ENCODE data around the gene FAM107B.

GRCh38 chr10:14654821-14655382, 119.8 kb downstream of the FAM107B start:
- no peak for TF ChIP-seq EZH2 (IDR thresholded peaks at IDR 0.05; ENCODE audit: borderline replicate concordance, low read depth, low read length, poor library complexity, severe bottlenecking)
- TF ChIP-seq, protein P1, sequence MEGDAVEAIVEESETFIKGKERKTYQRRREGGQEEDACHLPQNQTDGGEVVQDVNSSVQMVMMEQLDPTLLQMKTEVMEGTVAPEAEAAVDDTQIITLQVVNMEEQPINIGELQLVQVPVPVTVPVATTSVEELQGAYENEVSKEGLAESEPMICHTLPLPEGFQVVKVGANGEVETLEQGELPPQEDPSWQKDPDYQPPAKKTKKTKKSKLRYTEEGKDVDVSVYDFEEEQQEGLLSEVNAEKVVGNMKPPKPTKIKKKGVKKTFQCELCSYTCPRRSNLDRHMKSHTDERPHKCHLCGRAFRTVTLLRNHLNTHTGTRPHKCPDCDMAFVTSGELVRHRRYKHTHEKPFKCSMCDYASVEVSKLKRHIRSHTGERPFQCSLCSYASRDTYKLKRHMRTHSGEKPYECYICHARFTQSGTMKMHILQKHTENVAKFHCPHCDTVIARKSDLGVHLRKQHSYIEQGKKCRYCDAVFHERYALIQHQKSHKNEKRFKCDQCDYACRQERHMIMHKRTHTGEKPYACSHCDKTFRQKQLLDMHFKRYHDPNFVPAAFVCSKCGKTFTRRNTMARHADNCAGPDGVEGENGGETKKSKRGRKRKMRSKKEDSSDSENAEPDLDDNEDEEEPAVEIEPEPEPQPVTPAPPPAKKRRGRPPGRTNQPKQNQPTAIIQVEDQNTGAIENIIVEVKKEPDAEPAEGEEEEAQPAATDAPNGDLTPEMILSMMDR (conservative IDR thresholded peaks at IDR 0.05; ENCODE audit: low read depth, low read length): no peak
